Body of pancreas (tissue), 4 donors: ENCODE measurements around the gene GPN2. TPM values are rescaled to one million over a fixed set of nuclear protein-coding genes. Genes with fewer than 3 reads are reported as not detected.

Experiments
- ATAC-seq: fragments of 150-250 bp; one replicate; pipeline ENCODE4 v1.9.1; 2016
- DNase-seq, 4 donors: peaks; one replicate each; pipeline ENCODE4 v3.0.0-alpha.2; 2019
- H3K27ac ChIP-seq, 4 donors: fragments of 200-600 bp; sonication (generic); 1 replicate in 3 of 4; 2 replicates in 1 of 4; pipeline versions ENCODE4 v1.5.1 to v1.6.1; 2016 to 2019; ENCODE audit warnings: mild to moderate bottlenecking in 1 of 4, mixed read lengths in 1 of 4, moderate library complexity in 1 of 4
- H3K27me3 ChIP-seq, 2 donors: fragments of 200-600 bp; sonication (generic); one replicate each; pipeline ENCODE4 v1.6.0; 2016; ENCODE audit warnings: mild to moderate bottlenecking in 1 of 2
- H3K36me3 ChIP-seq, 2 donors: fragments of 200-600 bp; sonication (generic); replicated peaks in 1 of 2; 2 replicates each; pipeline ENCODE4 v1.5.1; 2016; ENCODE audit warnings: low read depth in 2 of 2; ENCODE audit not compliant: insufficient read depth in 1 of 2
- H3K4me1 ChIP-seq: fragments of 200-600 bp; sonication (generic); one replicate; pipeline ENCODE4 v1.6.0; 2016
- H3K4me3 ChIP-seq, 2 donors: fragments of 200-600 bp; sonication (generic); 1 replicate in 1 of 2; 2 replicates in 1 of 2; pipeline ENCODE4 v1.5.1; 2016 to 2019
- H3K9me3 ChIP-seq, 3 donors: fragments of 200-600 bp; sonication (generic); 1 replicate in 2 of 3; 2 replicates in 1 of 3; pipeline ENCODE4 v1.5.1; 2016
- CTCF ChIP-seq, 7 experiments: fragments of 450-650 bp in 4 of 7; fragments of 200-600 bp in 3 of 7; sonication (generic) in 3 of 7; IDR thresholded peaks; one replicate each; pipeline ENCODE4 v1.5.1; 2016 to 2019; ENCODE audit warnings: antibody characterized with exemption in 7 of 7
- POLR2A ChIP-seq, 3 donors: fragments of 450-650 bp; IDR thresholded peaks; one replicate each; pipeline ENCODE4 v1.6.1; 2016; ENCODE audit warnings: antibody characterized with exemption in 3 of 3, mild to moderate bottlenecking in 2 of 3
- WGBS, 2 donors: methylation state at CpG; one replicate each; pipeline ENCODE4 v1.1.5; 2017; 5-methylcytosine and 5-hydroxymethylcytosine counted together
- intact Hi-C: fragments of 100-400 bp; cut with DNase I; formaldehyde crosslinking; loops from one replicate; pipeline ENCODE4 v1.15.1; 2023
- total RNA-seq, 2 donors: library from RNA; depleted of rRNA; stranded (reverse); fragments of >200 nt; gene quantifications; one replicate each; pipeline ENCODE4 v1.1.0, GENCODE V29; 2016

GPN2 gene
- total RNA-seq, result 10 to 100 TPM in 1 of 2 donors, 1 to 10 TPM in 1; 8.8 to 21.4 TPM

- H3K9me3 ChIP-seq, result no peaks in the 10 kb centered on the region
- H3K27me3 ChIP-seq, result no peaks in the 10 kb centered on the region
- WGBS, 2 donors, result 1 to 2% methylated on average over 9 to 89 of the region's 89 CpGs
- peaks cover 5 to 31% of the 10 kb centered on the region in 2 donors for H3K36me3 ChIP-seq
- H3K27ac ChIP-seq, result peak within 1 kb of the TSS; percentile 81 to 95 (median 92)
- DNase-seq (peak; percentile 79 to 85 (median 82)), ATAC-seq (peak; percentile 93)
- TF ChIP-seq POLR2A (IDR thresholded peaks at IDR 0.05) (peak; percentile 64 to 87 (median 83)), CTCF (IDR thresholded peaks at IDR 0.05) (no peak)
- peaks cover 17% of the 10 kb centered on the region for H3K4me1 ChIP-seq
- intact Hi-C loops, result no loop called here
- H3K4me3 ChIP-seq, result peak within 1 kb of the TSS; percentile 61 to 74
Measured at GRCh38 chr1:26889551-26890466, at the start of gene GPN2. TSS of gene GPN2 (minus strand) at chr1:26890283. CDS start at chr1:26890096, 187 bp downstream.

GRCh38 chr1:26938659-26939025 is 48.6 kb upstream of the GPN2 start:
- DNase-seq (no peak), ATAC-seq (no peak)
- peak overlapping the region in 1 of 4 donors; percentile 14 for H3K27ac ChIP-seq
- H3K4me3 ChIP-seq, result no peak overlapping the region
- WGBS, 2 donors, result 77 to 83% methylated on average over 1 to 2 of the region's 2 CpGs
- TF ChIP-seq CTCF (IDR thresholded peaks at IDR 0.05) (no peak), POLR2A (IDR thresholded peaks at IDR 0.05) (no peak)
- H3K4me1 ChIP-seq, result peaks cover 12% of the 10 kb centered on the region
- no peaks in the 10 kb centered on the region for H3K9me3 ChIP-seq
- H3K36me3 ChIP-seq, result peaks cover 11 to 22% of the 10 kb centered on the region in 2 donors
- H3K27me3 ChIP-seq, result no peaks in the 10 kb centered on the region
- intact Hi-C loops, result no loop called here

GRCh38 chr1:26938004-26938658 is 48.0 kb upstream of the GPN2 start:
- peak overlapping the region in 1 of 4 donors; percentile 14 for H3K27ac ChIP-seq
- no peak overlapping the region for H3K4me3 ChIP-seq
- DNase-seq (no peak), ATAC-seq (peak; percentile 26)
- H3K36me3 ChIP-seq, result peaks cover 11 to 20% of the 10 kb centered on the region in 2 donors
- H3K4me1 ChIP-seq, result peaks cover 12% of the 10 kb centered on the region
- whole genome bisulfite sequencing, 2 donors, result 57 to 90% methylated on average over 2 to 4 of the region's 4 CpGs
- no peaks in the 10 kb centered on the region for H3K9me3 ChIP-seq
- H3K27me3 ChIP-seq, result no peaks in the 10 kb centered on the region
- TF ChIP-seq POLR2A (IDR thresholded peaks at IDR 0.05) (no peak), CTCF (IDR thresholded peaks at IDR 0.05) (no peak)
- intact Hi-C loops, result no loop called here

GRCh38 chr1:26936823-26937222 is 46.7 kb upstream of the GPN2 start:
- H3K27me3 ChIP-seq, result no peaks in the 10 kb centered on the region
- no peak for DNase-seq
- no peak overlapping the region for H3K4me3 ChIP-seq
- TF ChIP-seq POLR2A (IDR thresholded peaks at IDR 0.05), result no peak
- TF ChIP-seq CTCF (IDR thresholded peaks at IDR 0.05), result no peak
- ATAC-seq, result no peak
- intact Hi-C loops, result no loop called here
- 69 to 71% methylated on average over 6 of the region's 6 CpGs for WGBS, 2 donors
- no peaks in the 10 kb centered on the region for H3K9me3 ChIP-seq
- peaks cover 6 to 7% of the 10 kb centered on the region in 2 donors for H3K36me3 ChIP-seq
- H3K27ac ChIP-seq, result no peak overlapping the region
- peaks cover 12% of the 10 kb centered on the region for H3K4me1 ChIP-seq
